H9 (cell line): ENCODE data around the gene PKP1. TPM values are rescaled to one million over a fixed set of nuclear protein-coding genes. Genes with fewer than 3 reads are reported as not detected.

Experiments used
- DNase-seq: peaks from one replicate; pipeline ENCODE4 v3.0.0-alpha.2; 2017
- H2AFZ ChIP-seq: one replicate; pipeline ENCODE4 v1.6.1; 2013; ENCODE audit warnings: mild to moderate bottlenecking, low read length, control low read depth, moderate library complexity
- H2AK5ac ChIP-seq: 2 replicates; pipeline ENCODE4 v1.6.1; 2013; ENCODE audit warnings: low read length, control low read depth, mixed read lengths; ENCODE audit not compliant: insufficient read length
- H2BK120ac ChIP-seq: one replicate; pipeline ENCODE4 v1.6.1; 2013; ENCODE audit warnings: low read depth, mild to moderate bottlenecking, low read length, control low read depth, inconsistent platforms; ENCODE audit not compliant: poor library complexity, severe bottlenecking
- H2BK12ac ChIP-seq: 2 replicates; pipeline ENCODE4 v1.6.1; 2013; ENCODE audit warnings: low read length, control low read depth, mixed read lengths, low read depth; ENCODE audit not compliant: insufficient read length
- H2BK15ac ChIP-seq: 2 replicates; pipeline ENCODE4 v1.6.1; 2013; ENCODE audit warnings: low read depth, low read length, control low read depth
- H2BK20ac ChIP-seq: one replicate; pipeline ENCODE4 v1.6.1; 2013; ENCODE audit warnings: low read depth, mild to moderate bottlenecking, low read length, control low read depth, inconsistent platforms; ENCODE audit not compliant: poor library complexity, severe bottlenecking
- H2BK5ac ChIP-seq: 2 replicates; pipeline ENCODE4 v1.6.1; 2013; ENCODE audit warnings: low read length, control low read depth, mixed read lengths; ENCODE audit not compliant: insufficient read length
- H3K14ac ChIP-seq: 2 replicates; pipeline ENCODE4 v1.6.1; 2013; ENCODE audit warnings: low read length, control low read depth; ENCODE audit not compliant: insufficient read depth
- H3K18ac ChIP-seq: 2 replicates; pipeline ENCODE4 v1.6.1; 2013; ENCODE audit warnings: low read depth, mild to moderate bottlenecking, mixed read lengths, low read length, control low read depth; ENCODE audit not compliant: insufficient read length
- H3K23ac ChIP-seq: 2 replicates; pipeline ENCODE4 v1.6.1; 2013; ENCODE audit warnings: low read length, control low read depth, mixed read lengths, low read depth; ENCODE audit not compliant: insufficient read length
- H3K23me2 ChIP-seq: 2 replicates; pipeline ENCODE4 v1.6.1; 2013; ENCODE audit warnings: low read depth, mild to moderate bottlenecking, mixed read lengths, low read length, control low read depth; ENCODE audit not compliant: insufficient read length, poor library complexity, severe bottlenecking
- H3K27ac ChIP-seq: 2 replicates; pipeline ENCODE4 v1.5.1; 2013; ENCODE audit warnings: low read length, control low read depth, mixed read lengths, low read depth; ENCODE audit not compliant: insufficient read length
- H3K27me3 ChIP-seq: 2 replicates; pipeline ENCODE4 v1.6.1; 2013; ENCODE audit warnings: low read length, control low read depth, inconsistent platforms; ENCODE audit not compliant: insufficient read depth
- H3K4ac ChIP-seq: 2 replicates; pipeline ENCODE4 v1.6.1; 2013; ENCODE audit warnings: low read depth, mild to moderate bottlenecking, control low read depth, inconsistent platforms, low read length, moderate library complexity
- H3K4me1 ChIP-seq: 2 replicates; pipeline ENCODE4 v1.6.1; 2013; ENCODE audit warnings: low read length, control low read depth, inconsistent platforms; ENCODE audit not compliant: insufficient read depth
- H3K4me2 ChIP-seq: 2 replicates; pipeline ENCODE4 v1.6.1; 2013; ENCODE audit warnings: low read length, control low read depth, mixed read lengths; ENCODE audit not compliant: insufficient read length, insufficient read depth
- H3K56ac ChIP-seq: 2 replicates; pipeline ENCODE4 v1.6.1; 2013; ENCODE audit warnings: low read depth, mild to moderate bottlenecking, mixed read lengths, low read length, control low read depth; ENCODE audit not compliant: insufficient read length
- H3K79me1 ChIP-seq: 2 replicates; pipeline ENCODE4 v1.6.1; 2013; ENCODE audit warnings: low read depth, mild to moderate bottlenecking, moderate library complexity, low read length, control low read depth, inconsistent platforms; ENCODE audit not compliant: insufficient read depth, poor library complexity, severe bottlenecking
- H3K79me2 ChIP-seq: 2 replicates; pipeline ENCODE4 v1.6.1; 2013; ENCODE audit warnings: low read length, control low read depth, inconsistent platforms; ENCODE audit not compliant: insufficient read depth
- H3K9ac ChIP-seq: 2 replicates; pipeline ENCODE4 v1.6.1; 2013; ENCODE audit warnings: low read length, control low read depth, mixed read lengths; ENCODE audit not compliant: insufficient read length; ENCODE audit errors: extremely low read depth
- H3K9me3 ChIP-seq: one replicate; pipeline ENCODE4 v1.6.1; 2013; ENCODE audit warnings: low read depth, low read length, inconsistent platforms; ENCODE audit not compliant: control insufficient read depth
- H3T11ph ChIP-seq: one replicate; pipeline ENCODE4 v1.6.1; 2013; ENCODE audit warnings: mild to moderate bottlenecking, low read length, control low read depth, inconsistent platforms
- H4K20me1 ChIP-seq: one replicate; pipeline ENCODE4 v1.6.1; 2013; ENCODE audit not compliant: control insufficient read depth, insufficient read length, insufficient read depth
- H4K5ac ChIP-seq: 2 replicates; pipeline ENCODE4 v1.6.1; 2013; ENCODE audit warnings: low read depth, mild to moderate bottlenecking, mixed read lengths, low read length, control low read depth; ENCODE audit not compliant: insufficient read length
- H4K8ac ChIP-seq: replicated peaks from 2 replicates; pipeline ENCODE4 v1.6.1; 2013; ENCODE audit warnings: low read length, control low read depth, mixed read lengths, low read depth; ENCODE audit not compliant: insufficient read length
- H4K91ac ChIP-seq: 2 replicates; pipeline ENCODE4 v1.6.1; 2013; ENCODE audit warnings: low read depth, mild to moderate bottlenecking, moderate library complexity, mixed read lengths, low read length, control low read depth; ENCODE audit not compliant: insufficient read length
- H3K27ac Mint-ChIP-seq, 3 experiments: 2 replicates in 2 of 3; 3 replicates in 1 of 3; pipeline ENCODE4 v1.8.0; 2020 to 2021; ENCODE audit warnings: mixed read lengths in 3 of 3, mild to moderate bottlenecking in 1 of 3, moderate library complexity in 1 of 3
- H3K27me3 Mint-ChIP-seq: 2 replicates; pipeline ENCODE4 v1.8.0; 2021; ENCODE audit warnings: low read depth, mild to moderate bottlenecking, moderate library complexity, mixed read lengths
- H3K36me3 Mint-ChIP-seq, 3 experiments: 2 replicates in 2 of 3; 3 replicates in 1 of 3; pipeline ENCODE4 v1.8.0; 2020 to 2021; ENCODE audit warnings: low read depth in 3 of 3, mixed read lengths in 3 of 3; ENCODE audit not compliant: insufficient read depth in 1 of 3
- H3K4me1 Mint-ChIP-seq, 2 experiments: 2 replicates each; pipeline ENCODE4 v1.8.0; 2020; ENCODE audit warnings: mixed read lengths in 2 of 2
- H3K4me3 Mint-ChIP-seq, 2 experiments: 2 replicates in 1 of 2; 3 replicates in 1 of 2; pipeline ENCODE4 v1.8.0; 2020 to 2021; ENCODE audit warnings: mild to moderate bottlenecking in 2 of 2, mixed read lengths in 2 of 2, moderate library complexity in 1 of 2
- H3K9me3 Mint-ChIP-seq, 2 experiments: 2 replicates in 1 of 2; 3 replicates in 1 of 2; pipeline ENCODE4 v1.8.0; 2020; ENCODE audit warnings: mild to moderate bottlenecking in 2 of 2, mixed read lengths in 2 of 2, moderate library complexity in 1 of 2
- WGBS: extraction: QIAGEN DNeasy Blood & Tissue Kit; methylation state at CpG from one replicate; pipeline ENCODE4 v1.1.7; 2013; ENCODE audit warnings: missing lambda C conversion rate, low lambda C conversion rate, mixed read lengths; ENCODE audit not compliant: insufficient read length; ENCODE audit errors: extremely low coverage; 5-methylcytosine and 5-hydroxymethylcytosine counted together
- total RNA-seq: library from RNA; stranded (reverse); gene quantifications from 2 replicates; pipeline ENCODE4 v1.2.1, GENCODE V29; 2021
- TF ChIP-seq, protein P1 (sequence below): fragments of 200-600 bp; sonication (generic); conservative IDR thresholded peaks from 3 replicates; pipeline ENCODE4 v1.8.0; 2021; ENCODE audit warnings: antibody characterized with exemption, mild to moderate bottlenecking

Gene PKP1
- total RNA-seq, 1 experiment from 2014 or later = 0.09 TPM

GRCh38 chr1:201307760-201308499, 24.6 kb downstream of the PKP1 start:
- Mint-ChIP-seq H3K4me3 (no peak overlapping the region), H3K27me3 (peaks cover 54% of the 10 kb centered on the region), H3K9me3 (no peaks in the 10 kb centered on the region), H3K36me3 (no peaks in the 10 kb centered on the region), H3K4me1 (peaks cover 7 to 26% of the 10 kb centered on the region in 2 experiments; a peak in 3 of 4 replicates), H3K27ac (peak overlapping the region; percentile 32 to 74 (median 49); a peak in 3 of 7 replicates)
- no peak overlapping the region for H3K4ac ChIP-seq
- H3K27ac ChIP-seq = no peak overlapping the region
- H3T11ph ChIP-seq = no peak overlapping the region
- H4K8ac ChIP-seq = no peak overlapping the region
- no peak overlapping the region for H3K56ac ChIP-seq
- no CpG with 5 or more reads among the region's 11 CpGs for WGBS
- H3K23me2 ChIP-seq = no peaks in the 10 kb centered on the region
- H4K20me1 ChIP-seq = no peaks in the 10 kb centered on the region
- H3K79me2 ChIP-seq = no peaks in the 10 kb centered on the region; the same call in 1 of the 2 replicates
- no peak for DNase-seq
- no peak overlapping the region for H2AK5ac ChIP-seq
- no peak overlapping the region for H3K9ac ChIP-seq
- TF ChIP-seq, protein P1, sequence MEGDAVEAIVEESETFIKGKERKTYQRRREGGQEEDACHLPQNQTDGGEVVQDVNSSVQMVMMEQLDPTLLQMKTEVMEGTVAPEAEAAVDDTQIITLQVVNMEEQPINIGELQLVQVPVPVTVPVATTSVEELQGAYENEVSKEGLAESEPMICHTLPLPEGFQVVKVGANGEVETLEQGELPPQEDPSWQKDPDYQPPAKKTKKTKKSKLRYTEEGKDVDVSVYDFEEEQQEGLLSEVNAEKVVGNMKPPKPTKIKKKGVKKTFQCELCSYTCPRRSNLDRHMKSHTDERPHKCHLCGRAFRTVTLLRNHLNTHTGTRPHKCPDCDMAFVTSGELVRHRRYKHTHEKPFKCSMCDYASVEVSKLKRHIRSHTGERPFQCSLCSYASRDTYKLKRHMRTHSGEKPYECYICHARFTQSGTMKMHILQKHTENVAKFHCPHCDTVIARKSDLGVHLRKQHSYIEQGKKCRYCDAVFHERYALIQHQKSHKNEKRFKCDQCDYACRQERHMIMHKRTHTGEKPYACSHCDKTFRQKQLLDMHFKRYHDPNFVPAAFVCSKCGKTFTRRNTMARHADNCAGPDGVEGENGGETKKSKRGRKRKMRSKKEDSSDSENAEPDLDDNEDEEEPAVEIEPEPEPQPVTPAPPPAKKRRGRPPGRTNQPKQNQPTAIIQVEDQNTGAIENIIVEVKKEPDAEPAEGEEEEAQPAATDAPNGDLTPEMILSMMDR = no peak
- H3K4me1 ChIP-seq = no peaks in the 10 kb centered on the region
- H2BK15ac ChIP-seq = no peak overlapping the region
- no peak overlapping the region for H2BK120ac ChIP-seq
- H2AFZ ChIP-seq = no peak overlapping the region
- no peak overlapping the region for H3K14ac ChIP-seq
- no peak overlapping the region for H3K23ac ChIP-seq
- no peaks in the 10 kb centered on the region for H3K9me3 ChIP-seq
- no peaks in the 10 kb centered on the region; the same call in 1 of the 2 replicates for H3K27me3 ChIP-seq
- H4K5ac ChIP-seq = no peak overlapping the region
- H3K18ac ChIP-seq = no peak overlapping the region
- H3K4me2 ChIP-seq = no peak overlapping the region
- H2BK20ac ChIP-seq = no peak overlapping the region
- H2BK12ac ChIP-seq = no peak overlapping the region
- H2BK5ac ChIP-seq = no peak overlapping the region
- no peaks in the 10 kb centered on the region for H3K79me1 ChIP-seq
- H4K91ac ChIP-seq = no peak overlapping the region
